Measurements from ENCODE around the gene GDF7. TPM values are rescaled to one million over a fixed set of nuclear protein-coding genes. Genes with fewer than 3 reads are reported as not detected.

GDF7 gene
- total RNA-seq, 1 experiment from 2014 or later = 0.04 TPM

DNA sequence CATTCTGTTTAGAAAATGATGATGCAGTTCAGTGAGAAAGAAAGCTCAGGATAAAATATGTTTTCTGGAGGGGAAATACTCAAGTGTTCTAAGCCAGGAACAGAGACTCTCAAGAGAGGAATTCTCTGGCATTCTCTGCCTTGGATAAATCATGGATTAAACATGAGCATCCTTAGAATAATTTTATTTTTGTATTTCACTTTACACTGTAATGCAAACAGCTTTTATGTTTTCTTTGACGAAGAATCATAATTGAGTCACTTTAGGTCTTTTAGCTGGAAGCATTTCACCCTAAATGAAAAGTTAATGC is 11.1 kb downstream of the GDF7 start:
- WGBS (ENCODE audit: extremely low coverage, insufficient read length, low lambda C conversion rate) = no CpG with 5 or more reads among the region's 1 CpG
- H4K91ac ChIP-seq (ENCODE audit: insufficient read length, low read depth, low read length) = no peak overlapping the region
- H3K27ac Mint-ChIP-seq = no peak overlapping the region

More for the DNA sequence above, 11.1 kb downstream of the GDF7 start:
- Histone ChIP-seq H3K4me1 (ENCODE audit: insufficient read depth, low read length) (no peaks in the 10 kb centered on the region), H3K18ac (ENCODE audit: insufficient read length, low read depth, low read length) (no peak overlapping the region), H3K27ac (ENCODE audit: insufficient read length, low read depth, low read length) (no peak overlapping the region), H2BK5ac (ENCODE audit: insufficient read length, low read length) (no peak overlapping the region), H3K4me2 (ENCODE audit: insufficient read depth, insufficient read length, low read length) (no peak overlapping the region), H3K27me3 (ENCODE audit: insufficient read depth, low read length) (peaks cover 7% of the 10 kb centered on the region; the same call in 1 of the 2 replicates), H2AK5ac (ENCODE audit: insufficient read length, low read length) (no peak overlapping the region), H3K23me2 (ENCODE audit: insufficient read length, low read depth, low read length, poor library complexity, severe bottlenecking) (no peaks in the 10 kb centered on the region), H2BK12ac (ENCODE audit: insufficient read length, low read depth, low read length) (no peak overlapping the region), H2AFZ (ENCODE audit: low read length) (no peak overlapping the region), H4K20me1 (ENCODE audit: control insufficient read depth, insufficient read depth, insufficient read length) (no peaks in the 10 kb centered on the region), H4K8ac (replicated peaks; ENCODE audit: insufficient read length, low read depth, low read length) (no peak overlapping the region), H3K9me3 (ENCODE audit: control insufficient read depth, low read depth, low read length) (no peaks in the 10 kb centered on the region), H3K56ac (ENCODE audit: insufficient read length, low read depth, low read length) (no peak overlapping the region), H3K9ac (ENCODE audit: extremely low read depth, insufficient read length, low read length) (no peak overlapping the region), H3K79me1 (ENCODE audit: insufficient read depth, low read depth, low read length, poor library complexity, severe bottlenecking) (no peaks in the 10 kb centered on the region), H3K79me2 (ENCODE audit: insufficient read depth, low read length) (no peaks in the 10 kb centered on the region), H3T11ph (ENCODE audit: low read length) (no peak overlapping the region), H3K4ac (ENCODE audit: low read depth, low read length) (no peak overlapping the region), H3K14ac (ENCODE audit: insufficient read depth, low read length) (no peak overlapping the region), H2BK120ac (ENCODE audit: low read depth, low read length, poor library complexity, severe bottlenecking) (no peak overlapping the region), H2BK15ac (ENCODE audit: low read depth, low read length) (no peak overlapping the region), H2BK20ac (ENCODE audit: low read depth, low read length, poor library complexity, severe bottlenecking) (no peak overlapping the region), H4K5ac (ENCODE audit: insufficient read length, low read depth, low read length) (no peak overlapping the region), H3K23ac (ENCODE audit: insufficient read length, low read depth, low read length) (no peak overlapping the region)
- TF ChIP-seq, protein P1, sequence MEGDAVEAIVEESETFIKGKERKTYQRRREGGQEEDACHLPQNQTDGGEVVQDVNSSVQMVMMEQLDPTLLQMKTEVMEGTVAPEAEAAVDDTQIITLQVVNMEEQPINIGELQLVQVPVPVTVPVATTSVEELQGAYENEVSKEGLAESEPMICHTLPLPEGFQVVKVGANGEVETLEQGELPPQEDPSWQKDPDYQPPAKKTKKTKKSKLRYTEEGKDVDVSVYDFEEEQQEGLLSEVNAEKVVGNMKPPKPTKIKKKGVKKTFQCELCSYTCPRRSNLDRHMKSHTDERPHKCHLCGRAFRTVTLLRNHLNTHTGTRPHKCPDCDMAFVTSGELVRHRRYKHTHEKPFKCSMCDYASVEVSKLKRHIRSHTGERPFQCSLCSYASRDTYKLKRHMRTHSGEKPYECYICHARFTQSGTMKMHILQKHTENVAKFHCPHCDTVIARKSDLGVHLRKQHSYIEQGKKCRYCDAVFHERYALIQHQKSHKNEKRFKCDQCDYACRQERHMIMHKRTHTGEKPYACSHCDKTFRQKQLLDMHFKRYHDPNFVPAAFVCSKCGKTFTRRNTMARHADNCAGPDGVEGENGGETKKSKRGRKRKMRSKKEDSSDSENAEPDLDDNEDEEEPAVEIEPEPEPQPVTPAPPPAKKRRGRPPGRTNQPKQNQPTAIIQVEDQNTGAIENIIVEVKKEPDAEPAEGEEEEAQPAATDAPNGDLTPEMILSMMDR (conservative IDR thresholded peaks at IDR 0.05) = no peak
- H3K9me3 Mint-ChIP-seq = no peaks in the 10 kb centered on the region
- peaks cover 24 to 35% of the 10 kb centered on the region in 2 experiments for H3K4me1 Mint-ChIP-seq
- no peaks in the 10 kb centered on the region; a peak in 1 of 7 replicates for H3K36me3 Mint-ChIP-seq (ENCODE audit: insufficient read depth in 1 of 3, low read depth in 3 of 3)
- H3K4me3 Mint-ChIP-seq = no peak overlapping the region
- no peak for DNase-seq
- H3K27me3 Mint-ChIP-seq (ENCODE audit: low read depth) = peaks cover 31% of the 10 kb centered on the region

Data from H9 (cell line).